Ramos (cell line): Measurements from ENCODE around the gene ADAMTS12.

Experiments
- in situ Hi-C: fragments of 300-500 bp; cut with MboI; formaldehyde crosslinking; loops from one replicate; pipeline ENCODE4 v1.14.3; 2022; ENCODE audit warnings: low sequenced_read_pairs; ENCODE audit not compliant: unreplicated experiment

The ADAMTS12 gene

GRCh38 chr5:33810491-33811120, 81.2 kb downstream of the ADAMTS12 start:
- in situ Hi-C loops: no loop called here

- in situ Hi-C loops: no loop called here
Observed at GRCh38 chr5:33809936-33810335, 81.9 kb downstream of the ADAMTS12 start.

- in situ Hi-C loops: no loop called here
Observed at GRCh38 chr5:33808699-33809098, 83.1 kb downstream of the ADAMTS12 start.

GRCh38 chr5:33807771-33808170, 84.0 kb downstream of the ADAMTS12 start:
- in situ Hi-C loops: no loop called here

GRCh38 chr5:33806738-33807442, 84.9 kb downstream of the ADAMTS12 start:
- in situ Hi-C loops: no loop called here

- in situ Hi-C loops: no loop called here
Observed at GRCh38 chr5:33801292-33801691, 90.5 kb downstream of the ADAMTS12 start.

GRCh38 chr5:33800241-33800950, 91.4 kb downstream of the ADAMTS12 start:
- in situ Hi-C loops: no loop called here

GRCh38 chr5:33795496-33795895, 96.3 kb downstream of the ADAMTS12 start:
- in situ Hi-C loops: no loop called here

GRCh38 chr5:33794550-33795181, 97.1 kb downstream of the ADAMTS12 start:
- in situ Hi-C loops: no loop called here

GRCh38 chr5:33793836-33794549, 97.8 kb downstream of the ADAMTS12 start:
- in situ Hi-C loops: no loop called here

- in situ Hi-C loops: no loop called here
Observed at GRCh38 chr5:33793276-33793675, 98.5 kb downstream of the ADAMTS12 start.

- in situ Hi-C loops: no loop called here
Observed at GRCh38 chr5:33792559-33792958, 99.2 kb downstream of the ADAMTS12 start.

- in situ Hi-C loops: no loop called here
Observed at GRCh38 chr5:33789567-33789957, 102.2 kb downstream of the ADAMTS12 start.

GRCh38 chr5:33788922-33789566, 102.7 kb downstream of the ADAMTS12 start:
- in situ Hi-C loops: no loop called here

- in situ Hi-C loops: no loop called here
Observed at GRCh38 chr5:33785571-33785970, 106.2 kb downstream of the ADAMTS12 start.

- in situ Hi-C loops: no loop called here
Observed at GRCh38 chr5:33781286-33781685, 110.5 kb downstream of the ADAMTS12 start.

GRCh38 chr5:33776151-33776660, 115.6 kb downstream of the ADAMTS12 start:
- in situ Hi-C loops: no loop called here

- in situ Hi-C loops: no loop called here
Observed at GRCh38 chr5:33774341-33774740, 117.4 kb downstream of the ADAMTS12 start.

- in situ Hi-C loops: no loop called here
Observed at GRCh38 chr5:33772380-33772897, 119.4 kb downstream of the ADAMTS12 start.
